NCI-H524 treated with DMSO at 0.1 percent for 48 hours (cell line): ENCODE measurements around the gene ARFRP1.
"Not testable (repeated sequence)": the region's sequence is repeated elsewhere in the genome, so short reads cannot be mapped to it uniquely, and the experiment has no call there.

Experiments used
- DNase-seq: peaks from one replicate; lab custom pipeline; 2025; lab: John Stamatoyannopoulos, UW

The ARFRP1 gene

GRCh38 chr20:63655249-63655648 lies 52.5 kb downstream of the ARFRP1 start:
- no peak for DNase-seq

GRCh38 chr20:63653974-63654668 lies 53.7 kb downstream of the ARFRP1 start:
- DNase-seq: no peak

GRCh38 chr20:63653041-63653973 lies 54.5 kb downstream of the ARFRP1 start, which contains the start of gene STMN3:
TSS of gene STMN3 (minus strand) at chr20:63653424. CDS start at chr20:63653345, 79 bp downstream.
- DNase-seq: peak; percentile 44

DNA sequence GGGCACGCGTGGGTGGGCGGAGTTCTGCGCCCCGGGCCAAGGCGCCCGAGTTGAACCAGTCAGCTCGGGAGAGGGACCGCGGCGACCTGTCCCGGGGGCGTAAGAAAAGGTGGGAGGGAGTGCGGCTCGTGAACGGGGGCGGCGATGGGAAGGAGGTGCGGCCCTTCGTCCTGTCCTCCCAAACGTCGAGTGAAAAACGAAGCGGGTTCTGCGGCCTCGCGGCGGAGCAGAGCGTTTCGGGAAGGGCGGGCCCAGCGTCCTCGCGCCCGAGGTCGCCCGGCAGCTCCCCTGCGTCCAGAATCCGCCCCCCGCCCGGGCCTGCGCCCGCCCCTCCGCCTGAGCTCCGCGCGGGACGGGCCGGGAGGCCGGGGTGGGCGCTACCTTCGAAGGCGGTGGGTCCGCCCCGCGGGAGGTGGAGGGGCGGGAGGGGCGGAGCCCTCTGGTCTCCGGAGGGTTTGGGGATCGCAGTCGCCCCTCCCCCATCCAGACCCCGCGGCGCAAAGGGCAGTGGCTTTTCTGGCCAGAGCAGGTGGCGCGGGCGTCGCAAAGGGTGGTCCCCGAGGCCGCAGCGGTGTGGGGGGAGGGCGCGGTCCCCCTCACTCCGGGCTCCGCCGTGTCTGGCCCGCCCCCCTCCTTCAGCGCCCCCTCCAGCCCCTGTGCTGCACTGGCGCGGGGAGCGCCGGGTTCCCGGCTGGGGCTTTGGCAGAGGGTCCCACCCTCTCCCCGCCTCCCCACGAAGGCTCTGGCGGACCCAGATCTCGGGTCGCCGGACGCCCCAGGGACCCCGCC lies 55.4 kb downstream of the ARFRP1 start:
- DNase-seq: no peak

DNA sequence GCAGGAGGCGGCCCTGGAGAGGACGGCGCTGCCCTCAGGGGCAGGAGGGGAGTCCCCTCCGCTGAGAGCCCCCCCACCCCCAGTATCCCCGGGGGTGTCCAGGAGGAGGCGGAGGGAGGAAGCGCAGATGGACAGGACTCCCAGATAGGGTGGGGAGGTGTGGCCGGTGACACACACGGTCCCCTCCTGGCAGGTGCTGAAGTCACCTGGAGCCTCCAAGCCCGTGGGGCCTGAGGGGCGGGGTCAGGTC lies 55.9 kb downstream of the ARFRP1 start:
- no peak for DNase-seq

DNA sequence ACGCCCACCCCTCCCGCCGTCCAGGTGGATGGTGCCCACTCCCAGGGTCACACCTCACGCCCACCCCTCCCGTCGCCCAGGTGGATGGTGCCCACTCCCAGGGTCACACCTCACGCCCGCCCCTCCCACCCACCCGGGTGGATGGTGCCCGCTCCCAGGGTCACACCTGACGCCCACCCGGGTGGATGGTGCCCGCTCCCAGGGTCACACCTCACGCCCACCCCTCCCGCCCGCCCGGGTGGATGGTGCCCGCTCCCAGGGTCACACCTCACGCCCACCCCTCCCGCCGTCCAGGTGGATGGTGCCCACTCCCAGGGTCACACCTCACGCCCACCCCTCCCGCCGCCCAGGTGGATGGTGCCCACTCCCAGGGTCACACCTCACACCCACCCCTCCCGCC lies 57.3 kb downstream of the ARFRP1 start:
- DNase-seq: not testable (repeated sequence)

DNA sequence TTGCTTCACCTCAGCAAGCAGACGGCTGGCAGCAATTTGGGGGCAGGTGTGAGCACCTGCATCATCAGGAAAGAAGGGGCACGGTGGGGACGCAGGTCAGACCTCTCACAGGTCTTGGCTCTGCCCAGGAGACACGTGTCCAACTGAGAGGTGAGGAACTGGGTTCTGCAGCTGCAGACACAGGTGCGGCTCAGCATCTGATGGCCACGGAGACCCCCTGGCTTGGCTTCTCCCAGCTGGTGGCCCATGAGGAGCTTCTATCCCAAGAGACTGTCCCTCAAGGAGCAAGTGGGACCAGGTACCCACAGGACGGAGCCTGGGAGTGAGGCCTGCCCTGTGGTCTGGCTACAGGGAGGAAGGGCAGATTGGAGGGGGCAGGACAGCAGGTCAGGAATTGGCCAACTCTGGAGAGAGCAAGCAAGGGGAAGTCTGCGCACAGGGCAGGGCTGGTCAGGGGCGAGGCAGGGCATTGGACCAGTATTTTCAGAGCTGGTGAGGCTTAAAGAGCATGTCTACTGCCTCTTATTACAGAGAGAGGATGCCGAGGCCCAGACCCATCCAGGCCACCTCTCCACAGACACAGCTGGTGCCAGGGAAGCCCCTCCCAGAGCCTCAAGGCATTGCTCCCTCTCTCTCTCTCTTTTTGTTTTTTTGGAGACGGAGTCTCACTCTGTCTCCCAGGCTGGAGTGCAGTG lies 58.7 kb downstream of the ARFRP1 start:
- no peak for DNase-seq
